GM19238 (cell line): ENCODE results near the gene TMEM174.

Experiments used
- DNase-seq: peaks from one replicate; pipeline ENCODE4 v3.0.0; 2011; ENCODE audit warnings: low spot score; ENCODE audit not compliant: insufficient read length

The TMEM174 gene

GRCh38 chr5:73222173-73222572 lies 49.2 kb downstream of the TMEM174 start:
- DNase-seq = no peak
